SK-N-SH (cell line): ENCODE data around the gene GMEB1. TPM values are rescaled to one million over a fixed set of nuclear protein-coding genes. Genes with fewer than 3 reads are reported as not detected.
A peak's percentile ranks its signal among the peaks of the same experiment; 100 is the strongest.

Experiments used
- CTCF ChIA-PET: fragments of 300-600, 350-600 bp; formaldehyde crosslinking; extraction: SDS; loops from one replicate; lab custom pipeline; 2021; lab: Yijun Ruan, JAX
- POLR2A ChIA-PET: fragments of 350-600 bp; sonication (Branson Sonifier 250); formaldehyde crosslinking; extraction: SDS; loops from one replicate; lab custom pipeline; 2020; ENCODE audit warnings: antibody characterized with exemption, inconsistent platforms; lab: Yijun Ruan, JAX
- DNase-seq: peaks from one replicate; pipeline ENCODE4 v3.0.0; 2012
- H2AFZ ChIP-seq: fragments of 200-600 bp; sonication (generic); 2 replicates; pipeline ENCODE4 v1.8.1; 2016; ENCODE audit warnings: antibody characterized with exemption, mild to moderate bottlenecking, low read depth
- H3F3A ChIP-seq: fragments of 200-600 bp; sonication (generic); replicated peaks from 2 replicates; pipeline ENCODE3; 2016; ENCODE audit warnings: antibody characterized with exemption, mild to moderate bottlenecking; ENCODE audit not compliant: insufficient read depth
- H3K27ac ChIP-seq, 2 experiments: fragments of 200-500 bp in 1 of 2; fragments of 200-600 bp in 1 of 2; sonication (Bioruptor generic) in 1 of 2; sonication (generic), shearing (Covaris generic) in 1 of 2; 2 replicates each; pipeline versions ENCODE4 v1.5.1 to v1.6.1; 2014 to 2016; ENCODE audit warnings: low read depth in 2 of 2, inconsistent platforms in 1 of 2, low read length in 1 of 2, mild to moderate bottlenecking in 1 of 2, mixed read lengths in 1 of 2
- H3K27me3 ChIP-seq: fragments of 200-600 bp; sonication (generic), shearing (Covaris generic); 2 replicates; pipeline ENCODE4 v1.6.1; 2016; ENCODE audit warnings: mixed run types; ENCODE audit not compliant: insufficient read depth
- H3K36me3 ChIP-seq, 2 experiments: fragments of 200-500 bp in 1 of 2; fragments of 200-600 bp in 1 of 2; sonication (Bioruptor generic) in 1 of 2; sonication (generic) in 1 of 2; replicated peaks in 1 of 2; 2 replicates each; pipeline versions ENCODE3 to v1.5.1; 2014 to 2016; ENCODE audit warnings: low read length in 1 of 2, mild to moderate bottlenecking in 1 of 2; ENCODE audit not compliant: insufficient read depth in 2 of 2, control insufficient read depth in 1 of 2
- H3K4me1 ChIP-seq, 2 experiments: fragments of 200-500 bp in 1 of 2; fragments of 200-600 bp in 1 of 2; sonication (Bioruptor generic) in 1 of 2; sonication (generic), shearing (Covaris generic) in 1 of 2; 2 replicates each; pipeline versions ENCODE4 v1.5.1 to v1.6.1; 2014 to 2016; ENCODE audit warnings: low read depth in 1 of 2, low read length in 1 of 2, mixed run types in 1 of 2; ENCODE audit not compliant: insufficient read depth in 2 of 2, control insufficient read depth in 1 of 2
- H3K4me2 ChIP-seq: fragments of 200-600 bp; sonication (generic), shearing (Covaris generic); 2 replicates; pipeline ENCODE4 v1.6.1; 2017; ENCODE audit warnings: mixed run types
- H3K4me3 ChIP-seq, 2 experiments: fragments of 200-500 bp in 1 of 2; fragments of 200-600 bp in 1 of 2; sonication (Bioruptor generic) in 1 of 2; sonication (generic), shearing (Covaris generic) in 1 of 2; 2 replicates each; pipeline versions ENCODE4 v1.5.1 to v1.8.1; 2014 to 2016; ENCODE audit warnings: low read depth in 2 of 2, inconsistent platforms in 1 of 2, low read length in 1 of 2, mild to moderate bottlenecking in 1 of 2, mixed read lengths in 1 of 2, moderate library complexity in 1 of 2
- H3K79me2 ChIP-seq: fragments of 200-600 bp; sonication (generic); 2 replicates; pipeline ENCODE4 v1.8.1; 2017; ENCODE audit warnings: mild to moderate bottlenecking; ENCODE audit not compliant: insufficient read depth
- H3K9ac ChIP-seq: fragments of 200-600 bp; sonication (generic); 2 replicates; pipeline ENCODE4 v1.6.1; 2017; ENCODE audit warnings: mixed run types
- H3K9me2 ChIP-seq: fragments of 200-600 bp; sonication (generic); 2 replicates; pipeline ENCODE4 v1.6.1; 2017; ENCODE audit warnings: mixed run types
- H3K9me3 ChIP-seq: fragments of 200-600 bp; sonication (generic); 2 replicates; pipeline ENCODE4 v1.6.1; 2017; ENCODE audit warnings: mixed run types, mild to moderate bottlenecking, moderate library complexity
- H4K20me1 ChIP-seq: fragments of 200-600 bp; sonication (generic); 2 replicates; pipeline ENCODE4 v1.6.1; 2017; ENCODE audit warnings: mild to moderate bottlenecking, mixed run types; ENCODE audit not compliant: insufficient read depth
- ELF1 ChIP-seq: IDR thresholded peaks from 2 replicates; pipeline ENCODE4 v1.4.0; 2012
- FOSL2 ChIP-seq: IDR thresholded peaks from 2 replicates; pipeline ENCODE4 v1.4.0; 2012; ENCODE audit warnings: low read depth, mild to moderate bottlenecking, moderate library complexity, borderline replicate concordance
- GABPA ChIP-seq: IDR thresholded peaks from 2 replicates; pipeline ENCODE4 v1.4.0; 2012; ENCODE audit warnings: low read depth, mild to moderate bottlenecking
- GATA2 ChIP-seq: sonication (generic); formaldehyde crosslinking; IDR thresholded peaks from 2 replicates; pipeline ENCODE4 v1.5.0; 2020; ENCODE audit warnings: mild to moderate bottlenecking, missing genetic modification reagents
- NFIC ChIP-seq: IDR thresholded peaks from 2 replicates; pipeline ENCODE4 v1.4.0; 2012; ENCODE audit warnings: borderline replicate concordance
- NRF1 ChIP-seq: IDR thresholded peaks from 2 replicates; pipeline ENCODE4 v1.6.1; 2012; ENCODE audit warnings: low read depth, mild to moderate bottlenecking, low read length
- TAF1 ChIP-seq: IDR thresholded peaks from 2 replicates; pipeline ENCODE4 v1.6.1; 2012; ENCODE audit warnings: low read depth, mild to moderate bottlenecking, low read length, moderate library complexity, borderline replicate concordance
- WGBS: methylation state at CpG from one replicate; pipeline ENCODE4 v1.1.6; 2017; ENCODE audit warnings: low lambda C conversion rate; 5-methylcytosine and 5-hydroxymethylcytosine counted together
- polyA plus RNA-seq, 3 experiments: library from polyadenylated mRNA; depleted of rRNA; stranded (reverse); fragments of >200 nt; gene quantifications; 2 replicates each; pipeline ENCODE4 v1.2.3, GENCODE V29; 2012
- TF ChIP-seq, protein P1 (sequence below): IDR thresholded peaks from 2 replicates; pipeline ENCODE4 v1.4.0; 2012; ENCODE audit warnings: low read depth, borderline replicate concordance
- TF ChIP-seq, protein P2 (sequence below): IDR thresholded peaks from 2 replicates; pipeline ENCODE4 v1.4.0; 2012; ENCODE audit warnings: low read depth
- TF ChIP-seq, protein P3 (sequence below): IDR thresholded peaks from 2 replicates; pipeline ENCODE4 v1.4.0; 2012; ENCODE audit warnings: low read depth, borderline replicate concordance

GMEB1 gene, protein sequence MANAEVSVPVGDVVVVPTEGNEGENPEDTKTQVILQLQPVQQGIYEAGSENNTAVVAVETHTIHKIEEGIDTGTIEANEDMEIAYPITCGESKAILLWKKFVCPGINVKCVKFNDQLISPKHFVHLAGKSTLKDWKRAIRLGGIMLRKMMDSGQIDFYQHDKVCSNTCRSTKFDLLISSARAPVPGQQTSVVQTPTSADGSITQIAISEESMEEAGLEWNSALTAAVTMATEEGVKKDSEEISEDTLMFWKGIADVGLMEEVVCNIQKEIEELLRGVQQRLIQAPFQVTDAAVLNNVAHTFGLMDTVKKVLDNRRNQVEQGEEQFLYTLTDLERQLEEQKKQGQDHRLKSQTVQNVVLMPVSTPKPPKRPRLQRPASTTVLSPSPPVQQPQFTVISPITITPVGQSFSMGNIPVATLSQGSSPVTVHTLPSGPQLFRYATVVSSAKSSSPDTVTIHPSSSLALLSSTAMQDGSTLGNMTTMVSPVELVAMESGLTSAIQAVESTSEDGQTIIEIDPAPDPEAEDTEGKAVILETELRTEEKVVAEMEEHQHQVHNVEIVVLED
- polyA plus RNA-seq (2012; rRNA removed): 3.6 TPM in 2 replicates
- polyA plus RNA-seq (2012; cell fraction: cytosol; rRNA removed): 3.1 and 3.6 TPM in 2 replicates
- 6.5 and 6.7 TPM in 2 replicates for polyA plus RNA-seq (2012; cell fraction: nucleus; rRNA removed)

DNA sequence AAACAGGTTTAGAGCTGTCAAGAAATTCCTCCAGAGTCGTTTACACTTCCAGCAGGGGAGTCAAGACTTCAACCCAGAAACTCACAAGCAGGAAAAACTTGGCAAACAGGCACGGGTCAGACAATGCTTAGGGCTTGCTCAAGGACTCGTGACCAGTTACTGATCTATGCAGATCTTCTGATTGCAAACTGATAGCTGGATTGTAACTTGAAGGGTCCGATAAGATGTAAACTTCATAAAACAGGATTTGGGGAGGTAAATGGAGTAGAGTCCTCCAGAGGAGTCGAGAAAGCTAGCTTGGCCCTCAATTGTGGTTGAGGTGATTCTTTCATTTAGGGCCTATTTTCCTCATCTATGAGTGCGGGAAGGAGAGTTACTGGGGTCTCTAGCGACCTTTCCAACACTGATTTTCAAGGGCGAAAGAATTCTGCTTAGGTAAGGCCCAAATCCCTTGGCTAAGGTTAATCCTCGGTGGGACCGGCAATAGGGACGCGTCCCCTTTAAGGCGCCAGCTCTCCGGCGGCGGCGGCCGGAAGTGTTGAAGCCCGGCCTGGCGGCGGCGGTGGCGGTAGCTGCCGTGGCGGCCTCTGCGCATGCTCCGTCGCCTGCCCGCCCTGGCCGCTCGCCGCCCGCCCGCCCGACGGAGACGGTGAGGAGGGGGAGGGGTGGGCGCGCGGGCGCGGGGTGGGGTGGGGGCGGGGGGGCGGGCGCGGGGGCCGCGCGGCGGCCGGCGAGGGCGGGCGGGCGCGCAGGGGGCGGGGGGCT is at the start of gene GMEB1:
TSS of gene GMEB1 (plus strand) at position 594 of the 765 bp plus-strand sequence. CDS start 14,829 bp downstream, outside the sequence.
- H3K4me3 ChIP-seq: peak within 1 kb of the TSS; percentile 67 to 83
- peak within 1 kb of the TSS; percentile 99 for H3K9ac ChIP-seq
- no peaks in the 10 kb centered on the region for H4K20me1 ChIP-seq
- CTCF ChIA-PET: interaction anchor here (2.3 kb wide), 1 partner anchor 68 kb away, joined by 17 read pairs; the partner anchor contains the start of gene YTHDF2
- peak within 1 kb of the TSS; percentile 92 to 94 for H3K27ac ChIP-seq
- no peaks in the 10 kb centered on the region for H3K36me3 ChIP-seq
- peaks cover 26% of the 10 kb centered on the region for H3F3A ChIP-seq
- TF ChIP-seq NRF1 (peak; percentile 73), GABPA (peak; percentile 71), ELF1 (peak; percentile 57)
- TF ChIP-seq, protein P1, sequence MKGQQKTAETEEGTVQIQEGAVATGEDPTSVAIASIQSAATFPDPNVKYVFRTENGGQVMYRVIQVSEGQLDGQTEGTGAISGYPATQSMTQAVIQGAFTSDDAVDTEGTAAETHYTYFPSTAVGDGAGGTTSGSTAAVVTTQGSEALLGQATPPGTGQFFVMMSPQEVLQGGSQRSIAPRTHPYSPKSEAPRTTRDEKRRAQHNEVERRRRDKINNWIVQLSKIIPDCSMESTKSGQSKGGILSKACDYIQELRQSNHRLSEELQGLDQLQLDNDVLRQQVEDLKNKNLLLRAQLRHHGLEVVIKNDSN: no peak
- TF ChIP-seq, protein P2, sequence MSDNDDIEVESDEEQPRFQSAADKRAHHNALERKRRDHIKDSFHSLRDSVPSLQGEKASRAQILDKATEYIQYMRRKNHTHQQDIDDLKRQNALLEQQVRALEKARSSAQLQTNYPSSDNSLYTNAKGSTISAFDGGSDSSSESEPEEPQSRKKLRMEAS: peak; percentile 64
- TF ChIP-seq, all 33 proteins: peak for 4
- H3K9me2 ChIP-seq: no peaks in the 10 kb centered on the region
- no peaks in the 10 kb centered on the region for H3K9me3 ChIP-seq
- POLR2A ChIA-PET: interaction anchor here (0.6 to 3.3 kb wide), 9 partner anchors 9 to 87 kb away, joined by 3 to 32 read pairs (median 4); partner anchors contain the start of genes RNU11, TAF12 and YTHDF2
- no peaks in the 10 kb centered on the region for H3K27me3 ChIP-seq
- peak within 1 kb of the TSS; percentile 100 for H2AFZ ChIP-seq
- H3K4me2 ChIP-seq: peak within 1 kb of the TSS; percentile 82
- DNase-seq: peak; percentile 99
- peaks cover 5% of the 10 kb centered on the region in 2 experiments; a peak in 1 of 4 replicates for H3K4me1 ChIP-seq
- H3K79me2 ChIP-seq: peaks cover 36% of the 10 kb centered on the region
- WGBS: 10% methylated on average over 8 of the region's 57 CpGs

DNA sequence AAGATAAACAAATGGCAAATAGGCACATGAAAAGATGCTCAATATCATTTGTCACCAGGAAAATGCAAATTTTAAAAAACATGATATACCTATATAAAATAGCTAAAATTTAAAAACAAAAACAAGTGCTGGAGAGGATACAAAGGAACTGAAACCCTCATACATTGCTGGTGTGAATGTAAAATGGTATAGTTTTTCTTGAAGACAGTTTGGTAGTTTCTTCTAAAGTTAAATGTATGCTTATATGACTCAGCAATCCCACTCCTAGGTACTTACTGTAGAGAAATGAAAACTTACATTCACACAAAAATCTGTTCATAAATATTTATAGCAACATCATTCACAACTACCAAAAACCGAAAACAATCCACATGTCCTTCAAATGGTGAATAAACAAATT is 36.9 kb upstream of the GMEB1 start:
- Histone ChIP-seq H3K27ac (no peak overlapping the region), H3K4me1 (no peaks in the 10 kb centered on the region), H3F3A (peaks cover 4% of the 10 kb centered on the region), H3K4me3 (no peak overlapping the region), H3K36me3 (peaks cover 0 to 6% of the 10 kb centered on the region in 2 experiments), H3K9me3 (no peaks in the 10 kb centered on the region), H3K9me2 (no peaks in the 10 kb centered on the region)
- 97% methylated on average over 1 of the region's 1 CpG for WGBS
- ChIA-PET POLR2A (interaction anchor here (0.6 to 0.8 kb wide), 2 partner anchors 16 to 17 kb away, joined by 3 to 6 read pairs; partner anchors contain the start of gene RNU11), CTCF (interaction anchor here (0.8 to 1.2 kb wide), 3 partner anchors 9 to 383 kb away, joined by 3 to 4 read pairs (median 3); partner anchors contain the start of gene TAF12)
- TF ChIP-seq TAF1 (no peak), NRF1 (no peak), GATA2 (no peak), NFIC (no peak), FOSL2 (no peak)
- TF ChIP-seq, protein P3, sequence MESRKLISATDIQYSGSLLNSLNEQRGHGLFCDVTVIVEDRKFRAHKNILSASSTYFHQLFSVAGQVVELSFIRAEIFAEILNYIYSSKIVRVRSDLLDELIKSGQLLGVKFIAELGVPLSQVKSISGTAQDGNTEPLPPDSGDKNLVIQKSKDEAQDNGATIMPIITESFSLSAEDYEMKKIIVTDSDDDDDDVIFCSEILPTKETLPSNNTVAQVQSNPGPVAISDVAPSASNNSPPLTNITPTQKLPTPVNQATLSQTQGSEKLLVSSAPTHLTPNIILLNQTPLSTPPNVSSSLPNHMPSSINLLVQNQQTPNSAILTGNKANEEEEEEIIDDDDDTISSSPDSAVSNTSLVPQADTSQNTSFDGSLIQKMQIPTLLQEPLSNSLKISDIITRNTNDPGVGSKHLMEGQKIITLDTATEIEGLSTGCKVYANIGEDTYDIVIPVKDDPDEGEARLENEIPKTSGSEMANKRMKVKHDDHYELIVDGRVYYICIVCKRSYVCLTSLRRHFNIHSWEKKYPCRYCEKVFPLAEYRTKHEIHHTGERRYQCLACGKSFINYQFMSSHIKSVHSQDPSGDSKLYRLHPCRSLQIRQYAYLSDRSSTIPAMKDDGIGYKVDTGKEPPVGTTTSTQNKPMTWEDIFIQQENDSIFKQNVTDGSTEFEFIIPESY: no peak
- TF ChIP-seq, all 33 proteins: peak for 0
- DNase-seq: no peak
- H3K9ac ChIP-seq: no peak overlapping the region
- no peak overlapping the region for H2AFZ ChIP-seq
- H4K20me1 ChIP-seq: no peaks in the 10 kb centered on the region
- H3K79me2 ChIP-seq: peaks cover 14% of the 10 kb centered on the region
- no peak overlapping the region for H3K4me2 ChIP-seq
- no peaks in the 10 kb centered on the region for H3K27me3 ChIP-seq
